K562 (cell line): Measurements from ENCODE around the gene SCAMP3. TPM values are rescaled to one million over a fixed set of nuclear protein-coding genes. Genes with fewer than 3 reads are reported as not detected.
A peak's percentile ranks its signal among the peaks of the same experiment; 100 is the strongest.

Experiments used
- BHLHE40 ChIP-seq: IDR thresholded peaks from 2 replicates; pipeline ENCODE4 v1.6.1; 2011; ENCODE audit warnings: low read length, improper control_type of control experiment
- JUN ChIP-seq, 2 experiments: sonication (generic) in 1 of 2; formaldehyde crosslinking in 1 of 2; IDR thresholded peaks; 2 replicates each; pipeline versions ENCODE4 v1.6.1 to v1.8.0; 2012 to 2022; ENCODE audit warnings: borderline replicate concordance in 2 of 2, mild to moderate bottlenecking in 2 of 2, improper control_type of control experiment in 1 of 2, low read depth in 1 of 2, low read length in 1 of 2, missing genetic modification reagents in 1 of 2
- MTA2 ChIP-seq: fragments of 450-650 bp; IDR thresholded peaks from 2 replicates; pipeline ENCODE4 v1.6.1; 2016; ENCODE audit warnings: low read depth
- NBN ChIP-seq: fragments of 450-650 bp; IDR thresholded peaks from 2 replicates; pipeline ENCODE4 v1.6.1; 2016; ENCODE audit warnings: low read depth, mild to moderate bottlenecking
- NCOA6 ChIP-seq: fragments of 450-650 bp; IDR thresholded peaks from 2 replicates; pipeline ENCODE4 v1.6.1; 2017; ENCODE audit warnings: mild to moderate bottlenecking
- NR4A1 ChIP-seq, 2 experiments: fragments of 250-450 bp in 1 of 2; fragments of 450-650 bp in 1 of 2; sonication (Bioruptor Pico) in 1 of 2; IDR thresholded peaks; 2 replicates each; pipeline versions ENCODE4 v1.4.0 to v1.6.1; 2016 to 2020; ENCODE audit warnings: mild to moderate bottlenecking in 2 of 2, missing compliant biosample characterization in 1 of 2, missing genetic modification characterization in 1 of 2, moderate library complexity in 1 of 2
- PML ChIP-seq: IDR thresholded peaks from 2 replicates; pipeline ENCODE4 v1.6.1; 2012; ENCODE audit warnings: low read length, inconsistent platforms
- RAD21 ChIP-seq, 2 experiments: fragments of 250-450 bp in 1 of 2; fragments of 450-650 bp in 1 of 2; sonication (Bioruptor Pico) in 1 of 2; formaldehyde crosslinking in 1 of 2; IDR thresholded peaks in 1 of 2; conservative IDR thresholded peaks in 1 of 2; 2 replicates each; pipeline versions ENCODE4 v1.4.0 to v1.8.0; 2020 to 2022; ENCODE audit warnings: mild to moderate bottlenecking in 2 of 2, moderate library complexity in 1 of 2
- SP1 ChIP-seq: sonication (generic); formaldehyde crosslinking; IDR thresholded peaks from 2 replicates; pipeline ENCODE4 v1.8.1; 2022; ENCODE audit warnings: mild to moderate bottlenecking, missing genetic modification reagents
- SRSF9 ChIP-seq: fragments of 200-400 bp; formaldehyde crosslinking; IDR thresholded peaks from 2 replicates; pipeline ENCODE4 v1.6.1; 2017; ENCODE audit warnings: low read depth, low read length, borderline replicate concordance
- TCF3 ChIP-seq: sonication (generic); formaldehyde crosslinking; IDR thresholded peaks from 2 replicates; pipeline ENCODE4 v1.4.0; 2020; ENCODE audit warnings: mild to moderate bottlenecking, missing genetic modification reagents
- TCF7 ChIP-seq: sonication (generic); IDR thresholded peaks from 2 replicates; pipeline ENCODE4 v1.6.1; 2016; ENCODE audit warnings: antibody characterized with exemption, borderline replicate concordance
- YY1 ChIP-seq, 3 experiments: IDR thresholded peaks; 2 replicates each; pipeline ENCODE4 v1.6.1; 2011; ENCODE audit warnings: low read length in 2 of 3, mild to moderate bottlenecking in 2 of 3, moderate library complexity in 2 of 3, borderline replicate concordance in 1 of 3, control low read depth in 1 of 3, low read depth in 1 of 3; ENCODE audit not compliant: insufficient read depth in 3 of 3, insufficient replicate concordance in 2 of 3, control insufficient read depth in 1 of 3, insufficient read length in 1 of 3; ENCODE audit errors: extremely low read depth in 1 of 3
- ZNF583 ChIP-seq: fragments of 250-450 bp; sonication (Bioruptor Pico); IDR thresholded peaks from 2 replicates; pipeline ENCODE4 v1.4.0; 2020
- ZNF785 ChIP-seq: fragments of 250-450 bp; sonication (Bioruptor Pico); IDR thresholded peaks from 2 replicates; pipeline ENCODE4 v1.4.0; 2020; ENCODE audit warnings: mild to moderate bottlenecking
- ZZZ3 ChIP-seq: fragments of 450-650 bp; IDR thresholded peaks from 2 replicates; pipeline ENCODE4 v1.6.1; 2016; ENCODE audit warnings: antibody characterized with exemption, mild to moderate bottlenecking, moderate library complexity
- polyA plus RNA-seq, 8 experiments: library from polyadenylated mRNA; depleted of rRNA in 4 of 8; stranded (reverse) in 5 of 8; unstranded in 3 of 8; fragments of >200 nt; fragmentation: Nextera tagmentation in 2 of 8; fragmentation: Illumina TruSeq in 1 of 8; extraction: Ambion mirVana in 2 of 8; extraction: Trizol in 1 of 8; gene quantifications; 2 replicates each; pipeline versions ENCODE4 v1.2.1 to v1.2.3, GENCODE V29; 2011 to 2014; ENCODE audit warnings: inconsistent platforms in 1 of 8, missing spikeins in 1 of 8
- total RNA-seq, 7 experiments: library from RNA; depleted of rRNA in 6 of 7; stranded (reverse); fragments of >200 nt in 6 of 7; fragmentation: Illumina TruSeq in 2 of 7; extraction: Trizol in 2 of 7; gene quantifications; 2 replicates each; pipeline versions ENCODE4 v1.2.1 to v1.2.3, GENCODE V29; 2011 to 2021; ENCODE audit warnings: low replicate concordance in 1 of 7
- TF ChIP-seq, protein P1 (sequence below): sonication (generic); formaldehyde crosslinking; IDR thresholded peaks from 2 replicates; pipeline ENCODE4 v1.8.0; 2023; ENCODE audit warnings: mild to moderate bottlenecking, missing genetic modification reagents
- TF ChIP-seq, protein P2 (sequence below): fragments of 250-450 bp; sonication (Bioruptor Pico); IDR thresholded peaks from 2 replicates; pipeline ENCODE4 v1.8.0; 2022; ENCODE audit warnings: inconsistent platforms, mild to moderate bottlenecking, moderate library complexity, borderline replicate concordance

The SCAMP3 gene
- total and polyA plus RNA-seq, 9 of the 15 experiments (the other 6 are each of a cell fraction or from before 2014, with no cell fraction given) = 14.2 to 131 (median 86.1) TPM

DNA sequence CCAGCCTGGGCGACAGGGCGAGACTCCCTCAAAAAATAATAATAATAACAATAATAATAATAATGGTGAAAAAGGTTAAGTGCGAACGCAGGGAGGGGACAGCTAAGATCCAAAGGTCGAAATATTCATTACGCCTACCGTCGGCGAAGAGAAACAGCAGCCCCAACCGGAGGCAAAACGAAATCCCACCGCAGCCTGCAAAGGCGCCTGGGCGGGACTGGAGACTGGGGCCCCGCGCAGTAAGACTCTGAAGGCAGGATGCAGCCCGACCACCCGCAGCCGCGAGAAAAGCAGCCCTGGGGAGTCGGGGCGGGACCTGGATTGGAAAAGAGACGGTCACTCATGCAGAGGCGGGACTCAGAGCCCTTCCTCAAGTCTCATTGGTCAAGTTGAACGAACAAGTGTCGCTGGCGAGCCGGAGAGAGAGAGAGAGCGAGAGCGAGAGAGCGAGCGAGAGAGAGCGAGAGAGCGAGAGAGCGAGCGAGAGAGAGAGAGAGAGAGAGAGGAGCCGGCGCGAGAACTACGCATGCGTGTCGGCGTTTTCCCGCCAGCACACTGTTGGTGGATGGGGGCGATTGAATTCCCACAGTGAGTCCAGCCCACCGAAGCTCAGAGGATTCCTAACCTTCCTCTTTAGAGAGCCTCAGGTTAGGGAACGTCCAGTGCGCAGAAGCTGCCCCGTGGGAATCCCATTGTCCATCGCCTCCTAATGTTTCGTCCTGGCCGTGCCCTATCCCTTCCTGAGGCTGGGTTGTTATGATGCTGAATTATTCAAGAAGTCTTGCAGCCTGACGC lies 17.6 kb downstream of the SCAMP3 start (continued):
- TF ChIP-seq NBN (peak; percentile 100), NR4A1 (CRISPR knock-in tag; IDR thresholded peaks at IDR 0.05) (no peak), NR4A1 (tag; IDR thresholded peaks at IDR 0.05) (peak; percentile 90), PML (peak; percentile 83), TCF7 (peak; percentile 87), SRSF9 (no peak), ZNF785 (CRISPR knock-in tag) (no peak), RAD21 (CRISPR knock-in tag; conservative IDR thresholded peaks at IDR 0.05 in 1 of 2, IDR thresholded peaks at IDR 0.05 in 1 of 2) (peak; percentile 24 to 37), ZNF583 (no peak), JUN (IDR thresholded peaks at IDR 0.05; ENCODE audit: borderline replicate concordance, low read depth, low read length) (peak; percentile 66; the same call in 1 of the 2 replicates), JUN (CRISPR knock-in tag; IDR thresholded peaks at IDR 0.05; ENCODE audit: borderline replicate concordance) (no peak), YY1 (IDR thresholded peaks at IDR 0.05; ENCODE audit: borderline replicate concordance in 1 of 3, control insufficient read depth in 1 of 3, extremely low read depth in 1 of 3, insufficient read depth in 3 of 3, insufficient read length in 1 of 3, insufficient replicate concordance in 2 of 3, low read depth in 1 of 3, low read length in 2 of 3) (peak in 1 of 3 experiments; percentile 49), MTA2 (peak; percentile 89), SP1 (CRISPR knock-in tag) (peak; percentile 100), NCOA6 (no peak), ZZZ3 (peak; percentile 96), BHLHE40 (peak; percentile 69), TCF3 (CRISPR knock-in tag) (peak; percentile 58)
- TF ChIP-seq, protein P1, sequence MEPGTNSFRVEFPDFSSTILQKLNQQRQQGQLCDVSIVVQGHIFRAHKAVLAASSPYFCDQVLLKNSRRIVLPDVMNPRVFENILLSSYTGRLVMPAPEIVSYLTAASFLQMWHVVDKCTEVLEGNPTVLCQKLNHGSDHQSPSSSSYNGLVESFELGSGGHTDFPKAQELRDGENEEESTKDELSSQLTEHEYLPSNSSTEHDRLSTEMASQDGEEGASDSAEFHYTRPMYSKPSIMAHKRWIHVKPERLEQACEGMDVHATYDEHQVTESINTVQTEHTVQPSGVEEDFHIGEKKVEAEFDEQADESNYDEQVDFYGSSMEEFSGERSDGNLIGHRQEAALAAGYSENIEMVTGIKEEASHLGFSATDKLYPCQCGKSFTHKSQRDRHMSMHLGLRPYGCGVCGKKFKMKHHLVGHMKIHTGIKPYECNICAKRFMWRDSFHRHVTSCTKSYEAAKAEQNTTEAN (CRISPR knock-in tag) = peak; percentile 68; the same call in 1 of the 2 replicates
- TF ChIP-seq, protein P2, sequence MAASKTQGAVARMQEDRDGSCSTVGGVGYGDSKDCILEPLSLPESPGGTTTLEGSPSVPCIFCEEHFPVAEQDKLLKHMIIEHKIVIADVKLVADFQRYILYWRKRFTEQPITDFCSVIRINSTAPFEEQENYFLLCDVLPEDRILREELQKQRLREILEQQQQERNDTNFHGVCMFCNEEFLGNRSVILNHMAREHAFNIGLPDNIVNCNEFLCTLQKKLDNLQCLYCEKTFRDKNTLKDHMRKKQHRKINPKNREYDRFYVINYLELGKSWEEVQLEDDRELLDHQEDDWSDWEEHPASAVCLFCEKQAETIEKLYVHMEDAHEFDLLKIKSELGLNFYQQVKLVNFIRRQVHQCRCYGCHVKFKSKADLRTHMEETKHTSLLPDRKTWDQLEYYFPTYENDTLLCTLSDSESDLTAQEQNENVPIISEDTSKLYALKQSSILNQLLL (CRISPR knock-in tag) = no peak
- TF ChIP-seq, all 486 proteins: peak for 276
